Aorta (tissue), 5 donors: ENCODE results near the gene SCAF11. TPM values are rescaled to one million over a fixed set of nuclear protein-coding genes. Genes with fewer than 3 reads are reported as not detected.
A peak's percentile ranks its signal among the peaks of the same experiment; 100 is the strongest.
"Not testable (repeated sequence)": the region's sequence is repeated elsewhere in the genome, so short reads cannot be mapped to it uniquely, and the experiment has no call there.

Source experiments
- ATAC-seq: fragments of 200-7000 bp; cut with Tn5 transposase; one replicate; pipeline ENCODE4 v1.9.1; 2022; ENCODE audit warnings: moderate library complexity; ENCODE audit not compliant: low FRiP score
- DNase-seq, 2 donors: peaks; one replicate each; pipeline ENCODE4 v3.0.0-alpha.2; 2020
- H3K27ac ChIP-seq, 2 donors: one replicate each; pipeline ENCODE4 v1.5.1; 2013; ENCODE audit warnings: low read length in 2 of 2, mild to moderate bottlenecking in 2 of 2, moderate library complexity in 2 of 2, control low read depth in 1 of 2, inconsistent platforms in 1 of 2, low read depth in 1 of 2
- H3K27me3 ChIP-seq, 2 donors: one replicate each; pipeline ENCODE4 v1.6.1; 2013; ENCODE audit warnings: control low read depth in 1 of 2, low read length in 1 of 2, mild to moderate bottlenecking in 1 of 2, moderate library complexity in 1 of 2; ENCODE audit not compliant: insufficient read depth in 2 of 2, control insufficient read depth in 1 of 2
- H3K36me3 ChIP-seq, 2 donors: one replicate each; pipeline ENCODE4 v1.6.1; 2013; ENCODE audit warnings: control low read depth in 1 of 2, low read length in 1 of 2, mild to moderate bottlenecking in 1 of 2; ENCODE audit not compliant: insufficient read depth in 2 of 2, control insufficient read depth in 1 of 2
- H3K4me1 ChIP-seq, 2 donors: one replicate each; pipeline ENCODE4 v1.6.1; 2013; ENCODE audit warnings: low read length in 2 of 2, control low read depth in 1 of 2, mild to moderate bottlenecking in 1 of 2, moderate library complexity in 1 of 2; ENCODE audit not compliant: insufficient read depth in 2 of 2, control insufficient read depth in 1 of 2
- H3K4me3 ChIP-seq, 2 donors: one replicate each; pipeline ENCODE4 v1.5.1; 2013; ENCODE audit warnings: low read length in 2 of 2, control low read depth in 1 of 2, mild to moderate bottlenecking in 1 of 2
- H3K9me3 ChIP-seq: one replicate; pipeline ENCODE4 v1.6.1; 2013; ENCODE audit warnings: mild to moderate bottlenecking, low read length; ENCODE audit not compliant: control insufficient read depth
- WGBS, 2 donors: extraction: QIAGEN DNeasy Blood & Tissue Kit; methylation state at CpG; one replicate each; pipeline ENCODE4 v1.1.7; 2013; 5-methylcytosine and 5-hydroxymethylcytosine counted together
- intact Hi-C, 2 donors: fragments of 100-400 bp; cut with DNase I; formaldehyde crosslinking; loops; one replicate each; pipeline versions ENCODE4 v1.14.2 to v1.15.0; 2022
- polyA plus RNA-seq, 2 donors: library from polyadenylated mRNA; stranded (reverse); fragments of 200-250 nt; gene quantifications; one replicate each; pipeline ENCODE4 v1.2.3, GENCODE V29; 2013
- total RNA-seq, 2 donors: library from RNA; stranded (reverse); fragmentation: NEBNext Ultra II Directional; extraction: Animal tissue kit (Norgen Biotek cat#: 25700); gene quantifications; one replicate each; pipeline ENCODE4 v1.2.1, GENCODE V29; 2021
- donor health status: healthy with polysubstance abuse.
- donor health status: Bipolar disorder and iron deficiency.
- donor health status: DM: no; HTN: no; CAD: no.
- donor health status: DM: no; HTN: no; CAD: no.
- donor health status: DM: yes; HTN: yes; CAD: no.

Gene SCAF11
- total and polyA plus RNA-seq, 4 donors = 25.5 to 167 (median 87.4) TPM

DNA sequence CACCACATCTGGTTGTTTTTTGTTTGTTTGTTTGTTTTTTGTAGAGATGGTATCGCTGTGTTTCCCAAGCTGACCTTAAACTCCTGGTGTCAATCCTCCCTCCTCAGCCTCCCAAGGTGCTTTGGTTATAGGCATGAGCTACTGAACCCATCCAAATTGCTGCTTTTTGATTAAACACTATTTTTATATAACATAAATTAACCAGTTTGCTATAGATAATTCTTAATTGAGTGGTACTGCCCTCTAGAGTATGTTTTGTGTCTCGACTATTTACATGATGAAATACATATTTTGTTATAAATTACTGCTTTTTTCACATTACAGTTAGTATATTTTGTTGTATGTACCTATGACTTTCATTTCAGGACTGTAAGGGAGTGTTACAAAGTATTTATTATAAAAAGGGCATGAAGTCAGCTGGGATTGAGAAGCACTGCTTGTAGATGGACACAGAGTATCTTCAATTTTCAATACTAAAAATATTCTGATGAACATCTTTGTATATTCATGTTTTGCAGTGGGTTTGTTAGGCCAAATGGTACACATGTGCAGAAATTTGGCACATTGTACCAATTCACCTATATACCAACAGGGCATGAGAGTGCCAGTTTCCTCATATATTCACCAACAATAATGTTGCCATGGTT lies 14.9 kb upstream of the SCAF11 start:
- Histone ChIP-seq H3K4me3 (no peak overlapping the region), H3K4me1 (no peaks in the 10 kb centered on the region), H3K36me3 (no peaks in the 10 kb centered on the region), H3K27ac (no peak overlapping the region), H3K9me3 (peaks cover 2% of the 10 kb centered on the region), H3K27me3 (no peaks in the 10 kb centered on the region)
- intact Hi-C loops = no loop called here
- WGBS, 2 donors = 86 to 90% methylated on average over 2 of the region's 2 CpGs
- ATAC-seq (no peak), DNase-seq (no peak)

DNA sequence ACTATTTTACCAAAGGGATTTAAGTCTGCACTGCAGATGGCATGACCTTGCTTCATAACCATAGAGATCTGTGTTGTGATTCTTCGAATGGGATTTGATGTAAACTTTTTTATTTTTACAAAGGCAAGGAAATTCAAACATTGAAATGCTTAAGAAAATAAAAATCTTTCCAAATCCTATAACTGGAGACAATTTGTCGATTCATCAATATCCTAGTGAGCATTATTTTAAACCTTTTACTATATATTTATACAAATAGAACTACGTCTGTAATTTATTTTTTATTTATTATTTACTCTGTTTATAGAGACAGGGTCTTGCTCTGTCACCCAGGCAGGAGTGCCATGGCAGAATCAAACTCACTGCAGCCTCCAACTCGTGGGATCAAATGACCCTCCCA lies 14.3 kb upstream of the SCAF11 start:
- Histone ChIP-seq H3K4me1 (no peaks in the 10 kb centered on the region), H3K4me3 (no peak overlapping the region), H3K36me3 (no peaks in the 10 kb centered on the region), H3K9me3 (peaks cover 2% of the 10 kb centered on the region), H3K27me3 (no peaks in the 10 kb centered on the region), H3K27ac (no peak overlapping the region)
- intact Hi-C loops = no loop called here
- ATAC-seq (no peak), DNase-seq (no peak)
- 69 to 73% methylated on average over 4 of the region's 4 CpGs for WGBS, 2 donors

DNA sequence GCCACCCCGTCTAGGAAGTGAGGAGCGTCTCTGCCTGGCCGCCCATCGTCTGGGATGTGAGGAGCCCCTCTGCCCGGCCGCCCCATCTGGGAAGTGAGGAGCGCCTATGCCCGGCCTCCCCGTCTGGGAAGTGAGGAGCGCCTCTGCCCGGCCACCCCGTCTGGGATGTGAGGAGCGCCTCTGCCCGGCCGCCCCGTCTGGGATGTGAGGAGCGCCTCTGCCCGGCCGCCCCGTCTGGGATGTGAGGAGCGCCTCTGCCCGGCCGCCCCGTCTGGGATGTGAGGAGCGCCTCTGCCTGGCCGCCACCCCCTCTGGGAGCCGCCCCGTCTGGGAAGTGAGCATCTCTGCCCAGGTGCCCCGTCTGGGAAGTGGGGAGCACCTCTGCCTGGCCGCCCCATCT lies 9.7 kb upstream of the SCAF11 start:
- 93% methylated on average over 22 to 30 of the region's 30 CpGs for WGBS, 2 donors

DNA sequence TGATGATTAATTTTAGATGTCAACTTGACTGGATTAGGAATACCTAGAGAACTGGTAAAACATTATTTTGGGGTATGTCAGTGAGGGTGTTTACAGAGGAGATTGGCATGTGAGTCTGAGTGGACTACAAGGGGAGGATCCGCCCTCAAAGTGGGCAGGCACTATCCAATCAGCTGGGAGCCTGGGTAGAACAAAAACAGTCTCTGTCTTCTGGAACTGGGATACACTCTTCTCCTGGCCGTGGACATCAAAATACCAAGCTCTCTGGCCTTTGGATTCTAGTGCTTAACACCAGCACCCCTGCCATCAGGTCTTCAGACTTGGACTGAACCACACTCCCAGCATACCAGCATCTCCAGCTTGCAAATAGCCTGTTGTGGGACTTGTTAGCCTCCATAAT lies 4.4 kb upstream of the SCAF11 start:
- no peaks in the 10 kb centered on the region for H3K36me3 ChIP-seq
- ATAC-seq (no peak), DNase-seq (no peak)
- no peak overlapping the region for H3K27ac ChIP-seq
- H3K9me3 ChIP-seq = no peaks in the 10 kb centered on the region
- 57 to 64% methylated on average over 2 of the region's 2 CpGs for WGBS, 2 donors
- no peaks in the 10 kb centered on the region for H3K4me1 ChIP-seq
- H3K4me3 ChIP-seq = no peak overlapping the region
- H3K27me3 ChIP-seq = no peaks in the 10 kb centered on the region
- intact Hi-C loops = loop anchor here in 1 of 2 donors (5.0 kb wide), 1 partner anchor 358 kb away; no protein-coding TSS in a partner anchor

More for the DNA sequence above, 9.7 kb upstream of the SCAF11 start:
- H3K4me1 ChIP-seq, H3K9me3 ChIP-seq, ATAC-seq, H3K27ac ChIP-seq, H3K4me3 ChIP-seq, H3K27me3 ChIP-seq, H3K36me3 ChIP-seq, DNase-seq, intact Hi-C loops: not testable (repeated sequence)

DNA sequence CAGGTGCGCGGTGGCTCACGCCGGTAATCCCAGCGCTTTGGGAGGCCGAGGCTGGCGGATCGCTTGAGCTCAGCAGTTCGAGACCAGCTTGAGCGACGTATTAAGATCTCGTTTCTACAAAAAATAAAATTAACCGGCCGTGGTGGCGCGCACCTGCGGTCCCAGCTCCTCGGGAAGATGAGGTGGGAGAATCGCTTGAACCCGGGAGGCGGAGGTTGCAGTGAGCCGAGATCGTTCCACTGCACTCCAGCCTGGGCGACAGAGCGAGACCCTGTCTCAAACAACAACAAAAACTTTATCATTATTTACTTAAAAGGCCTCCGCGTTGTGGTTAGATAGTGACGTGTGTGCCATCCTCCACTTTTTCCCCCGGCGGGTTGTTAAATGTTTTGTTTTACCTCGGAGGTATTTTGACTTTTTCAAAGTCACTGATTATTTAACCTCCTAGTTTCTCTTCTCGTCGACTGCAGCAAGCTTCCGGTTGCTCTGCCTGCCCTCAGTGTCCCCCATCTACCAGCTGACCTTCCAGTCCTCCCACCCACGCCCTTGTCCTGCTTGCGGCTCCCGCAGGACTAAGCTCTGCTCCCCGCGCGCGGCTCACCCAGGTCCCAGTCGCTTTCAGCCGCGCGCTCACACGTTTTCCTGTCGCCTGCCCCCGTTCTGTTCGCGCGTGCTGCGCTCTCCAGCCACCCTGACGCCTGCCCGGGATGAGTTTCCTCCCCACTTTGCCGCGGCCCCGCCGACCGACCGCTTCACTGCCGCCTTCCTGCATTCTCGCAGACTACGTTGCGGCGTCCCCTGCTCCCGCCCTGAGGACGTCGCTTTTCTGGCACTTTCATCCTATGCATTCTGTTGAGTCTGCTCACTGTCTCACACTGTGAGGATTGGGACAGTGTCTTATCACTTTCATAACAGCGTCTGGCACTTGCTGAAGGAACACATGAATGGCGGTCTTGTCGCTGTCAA lies 1.2 kb upstream of the SCAF11 start:
- Histone ChIP-seq H3K9me3 (no peaks in the 10 kb centered on the region), H3K27me3 (no peaks in the 10 kb centered on the region), H3K4me3 (peak overlapping the region; percentile 45 to 66), H3K4me1 (peaks cover 0 to 3% of the 10 kb centered on the region in 2 donors), H3K36me3 (no peaks in the 10 kb centered on the region), H3K27ac (peak overlapping the region; percentile 84 to 87)
- peak; percentile 57 for ATAC-seq
- WGBS, 2 donors = 1% methylated on average over 71 of the region's 71 CpGs
- intact Hi-C loops = loop anchor here (2.0 to 5.0 kb wide), 2 partner anchors 263 to 361 kb away; partner anchors contain the start of gene ARID2 (in 1 of the 2)
- peak; percentile 86 to 93 for DNase-seq

DNA sequence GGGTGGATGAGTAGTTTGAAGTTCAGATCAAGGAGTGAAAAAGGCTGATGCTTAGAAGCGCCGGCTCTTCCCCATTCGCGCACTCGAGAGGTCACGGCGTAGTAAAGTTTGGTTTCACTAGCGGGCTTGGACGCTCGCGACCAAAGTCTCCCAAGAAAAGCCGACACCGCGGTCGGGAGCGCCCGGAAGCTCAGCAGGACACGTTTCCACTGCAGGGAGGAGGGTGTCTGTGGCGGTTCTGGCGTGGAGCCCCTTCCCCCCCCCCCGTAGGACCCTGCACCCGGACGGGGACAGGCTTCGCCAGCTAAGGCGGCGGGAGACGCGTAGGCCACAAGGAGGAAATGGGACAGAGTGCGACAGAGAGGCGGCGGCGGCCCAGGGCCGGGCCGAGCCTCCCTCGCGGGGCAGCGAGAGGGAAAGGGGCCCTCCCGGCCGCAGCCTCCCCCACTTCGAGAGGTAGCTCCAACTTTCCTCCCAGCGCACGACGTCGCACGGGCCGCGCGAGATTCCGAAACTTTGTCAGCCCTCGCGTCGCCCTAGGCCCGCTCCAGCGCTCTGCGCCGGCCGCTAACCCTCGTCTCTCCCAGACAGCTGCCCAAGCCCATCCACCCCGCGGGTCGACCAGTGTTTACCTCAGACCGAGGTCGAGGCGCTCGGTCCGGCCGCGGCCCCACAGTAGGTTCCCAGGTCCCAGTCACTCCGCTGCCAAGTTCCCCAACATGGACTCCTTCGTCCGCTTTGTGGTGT lies 480 bp downstream of the SCAF11 start:
- no peaks in the 10 kb centered on the region for H3K36me3 ChIP-seq
- peak overlapping the region; percentile 53 to 88 for H3K4me3 ChIP-seq
- WGBS, 2 donors = 0% methylated on average over 61 to 71 of the region's 71 CpGs
- peaks cover 0 to 5% of the 10 kb centered on the region in 2 donors for H3K4me1 ChIP-seq
- peak overlapping the region; percentile 79 to 80 for H3K27ac ChIP-seq
- intact Hi-C loops = loop anchor here (2.0 to 10.0 kb wide), 4 partner anchors 58 to 362 kb away; partner anchors contain the start of gene ARID2 (in 1 of the 2)
- ATAC-seq = peak; percentile 72
- DNase-seq = peak; percentile 83 to 89
- no peaks in the 10 kb centered on the region for H3K9me3 ChIP-seq
- H3K27me3 ChIP-seq = no peaks in the 10 kb centered on the region

DNA sequence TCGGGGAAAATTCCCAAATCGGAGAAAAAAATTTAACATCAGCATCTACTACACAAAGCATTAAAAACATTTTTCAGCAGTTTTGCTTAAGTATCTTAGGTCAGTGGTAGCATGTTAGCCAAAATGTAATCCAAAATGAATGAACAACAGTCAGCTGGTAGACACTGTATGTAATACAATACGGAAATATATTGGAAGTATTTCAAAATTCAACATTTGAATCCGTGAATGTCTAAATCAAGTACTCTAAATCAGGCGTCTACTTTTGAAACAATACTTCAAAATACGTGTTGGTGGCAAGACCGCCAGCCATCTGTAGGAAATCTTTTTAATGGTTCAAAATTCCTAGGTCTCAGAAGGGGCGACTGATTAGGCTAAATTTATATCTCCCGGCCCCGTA lies 1.1 kb downstream of the SCAF11 start:
- Histone ChIP-seq H3K9me3 (no peaks in the 10 kb centered on the region), H3K27me3 (no peaks in the 10 kb centered on the region), H3K36me3 (no peaks in the 10 kb centered on the region), H3K4me1 (peaks cover 0 to 5% of the 10 kb centered on the region in 2 donors), H3K27ac (peak overlapping the region; percentile 79 to 80), H3K4me3 (peak overlapping the region; percentile 53 to 88)
- ATAC-seq = no peak
- 1% methylated on average over 10 of the region's 10 CpGs for WGBS, 2 donors
- intact Hi-C loops = loop anchor here in 1 of 2 donors (5.0 to 10.0 kb wide), 2 partner anchors 57 to 224 kb away; no protein-coding TSS in a partner anchor
- DNase-seq = no peak

DNA sequence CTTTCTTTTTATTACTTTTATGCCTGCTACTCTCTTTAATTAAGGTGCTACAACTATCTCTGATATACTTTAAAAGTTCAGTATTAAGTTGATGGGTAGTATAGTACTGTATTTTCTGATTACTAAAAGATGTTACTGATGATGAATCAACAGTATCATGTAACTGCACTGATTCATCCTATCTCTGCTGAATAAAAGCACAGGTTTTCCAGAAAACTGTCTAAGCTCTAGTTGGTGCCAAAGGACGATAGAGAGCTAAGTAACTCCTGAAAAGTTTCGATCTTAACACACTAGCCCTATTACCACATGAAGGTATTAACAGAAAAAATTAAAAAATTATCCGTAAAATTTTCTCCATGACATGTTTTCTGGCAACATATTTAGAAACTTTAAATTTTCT lies 2.1 kb downstream of the SCAF11 start:
- no peak for ATAC-seq
- WGBS, 2 donors = 18 to 25% methylated on average over 3 of the region's 3 CpGs
- no peak overlapping the region for H3K27ac ChIP-seq
- no peaks in the 10 kb centered on the region for H3K27me3 ChIP-seq
- H3K4me3 ChIP-seq = peak overlapping the region in 1 of 2 donors; percentile 21
- intact Hi-C loops = loop anchor here in 1 of 2 donors (5.0 to 10.0 kb wide), 2 partner anchors 56 to 223 kb away; no protein-coding TSS in a partner anchor
- no peak for DNase-seq
- H3K9me3 ChIP-seq = no peaks in the 10 kb centered on the region
- H3K4me1 ChIP-seq = peaks cover 0 to 5% of the 10 kb centered on the region in 2 donors
- no peaks in the 10 kb centered on the region for H3K36me3 ChIP-seq
